A549 (cell line): ENCODE measurements around the gene ABHD12. TPM values are rescaled to one million over a fixed set of nuclear protein-coding genes. Genes with fewer than 3 reads are reported as not detected.

Experiments used
- ATAC-seq, 2 experiments: fragments of 200-7000 bp in 1 of 2; fragments of >200 bp in 1 of 2; cut with Nextera tagmentation in 1 of 2; cut with Tn5 transposase in 1 of 2; 3 replicates each; pipeline versions ENCODE4 v1.8.0 to v1.9.1; 2018 to 2020; ENCODE audit warnings: mild to moderate bottlenecking in 1 of 2, moderate library complexity in 1 of 2
- CTCF ChIA-PET: fragments of 300-600 bp; sonication (Branson Sonifier 250); formaldehyde crosslinking; extraction: SDS; loops from one replicate; lab custom pipeline; 2021; ENCODE audit warnings: antibody characterized with exemption, inconsistent platforms; lab: Yijun Ruan, JAX
- POLR2A ChIA-PET: fragments of 350-600 bp; formaldehyde crosslinking; extraction: SDS; loops from one replicate; lab custom pipeline; 2021; ENCODE audit warnings: antibody characterized with exemption, inconsistent platforms; lab: Yijun Ruan, JAX
- DNase-seq, 2 experiments: peaks; one replicate each; pipeline versions ENCODE4 v3.0.0 to v3.0.0-alpha.2; 2011 to 2016; ENCODE audit warnings: low read depth in 1 of 2, low spot score in 1 of 2
- FAIRE-seq: peaks from 2 replicates; lab custom pipeline; 2011; peaks lifted over from hg19 to GRCh38; lab: Jason Lieb, UNC
- H3K27ac ChIP-seq, 2 experiments: fragments of >200 bp; sonication (Bioruptor Twin); formaldehyde crosslinking; 3 replicates each; pipeline ENCODE4 v1.5.1; 2016 to 2017
- H3K4me1 ChIP-seq: fragments of >200 bp; sonication (Bioruptor Twin); formaldehyde crosslinking; 3 replicates; pipeline ENCODE4 v1.6.1; 2016
- H3K4me2 ChIP-seq: fragments of >200 bp; sonication (Bioruptor Twin); formaldehyde crosslinking; 3 replicates; pipeline ENCODE4 v1.6.1; 2016
- H3K4me3 ChIP-seq: fragments of >200 bp; sonication (Bioruptor Twin); formaldehyde crosslinking; 3 replicates; pipeline ENCODE4 v1.5.1; 2016
- H3K9me3 ChIP-seq: fragments of >200 bp; sonication (Bioruptor Twin); formaldehyde crosslinking; 3 replicates; pipeline ENCODE4 v1.6.1; 2016
- CEBPB ChIP-seq, 2 experiments: fragments of >200 bp in 1 of 2; sonication (Bioruptor Twin) in 1 of 2; formaldehyde crosslinking in 1 of 2; IDR thresholded peaks; 2 replicates each; pipeline ENCODE4 v1.6.1; 2012 to 2016
- ESRRA ChIP-seq: fragments of 150-350 bp; IDR thresholded peaks from 2 replicates; pipeline ENCODE4 v1.6.1; 2014; ENCODE audit warnings: mild to moderate bottlenecking, low read length, borderline replicate concordance
- GATA3 ChIP-seq: IDR thresholded peaks from 2 replicates; pipeline ENCODE4 v1.6.1; 2012; ENCODE audit warnings: borderline replicate concordance
- RARB ChIP-seq: fragments of 250-450 bp; sonication (Bioruptor Pico); IDR thresholded peaks from 2 replicates; pipeline ENCODE4 v1.8.0; 2021; ENCODE audit warnings: mild to moderate bottlenecking, moderate library complexity
- REST ChIP-seq: fragments of 200-600 bp; sonication (generic); IDR thresholded peaks from 2 replicates; pipeline ENCODE4 v1.6.1; 2016; ENCODE audit warnings: antibody characterized with exemption, mild to moderate bottlenecking, moderate library complexity
- USF2 ChIP-seq: fragments of 450-650 bp; IDR thresholded peaks from 2 replicates; pipeline ENCODE4 v1.6.1; 2014; ENCODE audit warnings: antibody characterized with exemption
- WGBS: methylation state at CpG from one replicate; pipeline ENCODE4 v1.1.6; 2017; ENCODE audit errors: missing lambda C conversion rate; 5-methylcytosine and 5-hydroxymethylcytosine counted together
- polyA plus RNA-seq, 4 experiments: library from polyadenylated mRNA; depleted of rRNA in 3 of 4; stranded (reverse); fragments of >200 nt; fragmentation: RNase III in 1 of 4; extraction: RNeasy Plus Mini Kit Qiagen cat#74134 plus additional on column Dnase treatment in 1 of 4; gene quantifications; 2 replicates in 3 of 4; 3 replicates in 1 of 4; pipeline ENCODE4 v1.2.3, GENCODE V29; 2011 to 2017
- TF ChIP-seq, protein P1 (sequence below): IDR thresholded peaks from 2 replicates; pipeline ENCODE4 v1.6.1; 2012; ENCODE audit warnings: low read depth, borderline replicate concordance
- TF ChIP-seq, protein P2 (sequence below): fragments of >200 bp; sonication (Bioruptor Twin); formaldehyde crosslinking; IDR thresholded peaks from 3 replicates; pipeline ENCODE4 v1.5.1; 2016

Gene ABHD12
- polyA plus RNA-seq, 2 of the 4 experiments (the other 2 are of a cell fraction) = 54.3 to 101 TPM

DNA sequence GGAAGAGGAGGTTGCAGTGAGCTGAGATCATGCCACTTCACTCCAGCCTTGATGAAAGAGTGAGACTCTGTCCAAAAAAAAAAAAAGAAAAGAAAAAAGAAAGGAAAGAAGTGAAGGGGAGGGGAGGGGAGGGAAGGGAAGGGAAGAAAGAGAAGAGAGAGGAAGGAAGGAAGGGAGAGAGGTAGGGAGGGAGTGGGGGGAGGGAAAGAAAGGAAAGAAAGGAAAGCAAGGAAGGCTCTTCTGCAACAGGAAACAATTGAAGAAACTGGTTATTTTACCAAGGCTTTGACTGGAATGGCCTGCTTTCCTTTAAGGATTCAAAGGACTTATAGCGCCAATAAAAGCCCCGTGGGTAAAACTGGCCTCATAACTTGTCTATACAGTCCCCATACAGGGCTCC is 64.6 kb downstream of the ABHD12 start:
- POLR2A ChIA-PET = no interaction called here
- ATAC-seq (no peak), DNase-seq (no peak), FAIRE-seq (no peak)
- H3K4me3 ChIP-seq = no peak overlapping the region
- WGBS = 94% methylated on average over 2 of the region's 2 CpGs
- peaks cover 8% of the 10 kb centered on the region; the same call in 1 of the 3 replicates for H3K4me1 ChIP-seq
- no peak for TF ChIP-seq GATA3
- TF ChIP-seq, all 56 proteins: peak for 0
- 0 out of 6 replicates have a peak overlapping the region, but pooled peaks of 1 of the 2 experiments have one; percentile 3 for H3K27ac ChIP-seq
- H3K4me2 ChIP-seq = no peak overlapping the region
- CTCF ChIA-PET = interaction anchor here (1.0 to 3.4 kb wide), 4 partner anchors 12 to 16 kb away, joined by 3 to 21 read pairs (median 4); no protein-coding TSS in a partner anchor
- H3K9me3 ChIP-seq = no peaks in the 10 kb centered on the region

GRCh38 chr20:25325073-25325472 is 65.6 kb downstream of the ABHD12 start:
- CTCF ChIA-PET = interaction anchor here (1.8 to 3.4 kb wide), 3 partner anchors 10 to 14 kb away, joined by 4 to 21 read pairs (median 11); no protein-coding TSS in a partner anchor

DNA sequence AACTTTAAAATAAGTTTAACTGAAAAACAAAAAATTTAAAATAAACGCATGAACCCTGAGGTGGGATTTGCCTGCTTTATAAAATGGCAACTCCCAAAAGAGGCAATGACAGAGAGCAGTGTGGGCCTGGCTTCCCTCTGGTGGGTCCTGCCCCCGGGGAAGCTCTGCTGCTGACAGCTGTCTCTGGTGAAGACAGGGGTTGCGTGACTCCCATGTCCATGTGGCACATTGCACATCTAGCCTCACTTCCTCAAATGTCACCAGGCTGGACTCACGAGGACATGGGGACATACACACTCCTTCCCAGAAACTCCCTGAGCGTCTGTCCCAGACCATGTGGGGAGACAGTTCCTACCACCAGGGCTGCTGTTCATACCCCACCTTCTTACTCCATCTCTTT is 66.2 kb downstream of the ABHD12 start:
- POLR2A ChIA-PET = no interaction called here
- H3K9me3 ChIP-seq = no peaks in the 10 kb centered on the region
- TF ChIP-seq RARB (CRISPR knock-in tag) (no peak), REST (no peak)
- CTCF ChIA-PET = interaction anchor here (2.8 kb wide), 1 partner anchor 10 kb away, joined by 11 read pairs; no protein-coding TSS in a partner anchor
- ATAC-seq (no peak), DNase-seq (no peak), FAIRE-seq (no peak)
- WGBS = 89% methylated on average over 5 of the region's 5 CpGs
- no peak overlapping the region for H3K27ac ChIP-seq
- no peak overlapping the region for H3K4me3 ChIP-seq
- peaks cover 8% of the 10 kb centered on the region; the same call in 1 of the 3 replicates for H3K4me1 ChIP-seq
- no peak overlapping the region for H3K4me2 ChIP-seq

More at GRCh38 chr20:25325073-25325472, 65.6 kb downstream of the ABHD12 start:
- H3K4me2 ChIP-seq = no peak overlapping the region
- H3K27ac ChIP-seq = no peak overlapping the region; a peak in 1 of 6 replicates
- POLR2A ChIA-PET = interaction anchor here (0.5 kb wide), 1 partner anchor 61 kb away, joined by 4 read pairs; no protein-coding TSS in a partner anchor
- no peaks in the 10 kb centered on the region for H3K9me3 ChIP-seq
- ATAC-seq (no peak; a peak in 1 of 6 replicates), FAIRE-seq (no peak), DNase-seq (no peak)
- no peak overlapping the region for H3K4me3 ChIP-seq
- H3K4me1 ChIP-seq = peaks cover 8% of the 10 kb centered on the region; the same call in 1 of the 3 replicates
- TF ChIP-seq GATA3 (no peak), ESRRA (no peak), CEBPB (IDR thresholded peaks at IDR 0.05) (no peak), USF2 (no peak)
- TF ChIP-seq, protein P1, sequence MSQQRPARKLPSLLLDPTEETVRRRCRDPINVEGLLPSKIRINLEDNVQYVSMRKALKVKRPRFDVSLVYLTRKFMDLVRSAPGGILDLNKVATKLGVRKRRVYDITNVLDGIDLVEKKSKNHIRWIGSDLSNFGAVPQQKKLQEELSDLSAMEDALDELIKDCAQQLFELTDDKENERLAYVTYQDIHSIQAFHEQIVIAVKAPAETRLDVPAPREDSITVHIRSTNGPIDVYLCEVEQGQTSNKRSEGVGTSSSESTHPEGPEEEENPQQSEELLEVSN = no peak
- TF ChIP-seq, protein P2, sequence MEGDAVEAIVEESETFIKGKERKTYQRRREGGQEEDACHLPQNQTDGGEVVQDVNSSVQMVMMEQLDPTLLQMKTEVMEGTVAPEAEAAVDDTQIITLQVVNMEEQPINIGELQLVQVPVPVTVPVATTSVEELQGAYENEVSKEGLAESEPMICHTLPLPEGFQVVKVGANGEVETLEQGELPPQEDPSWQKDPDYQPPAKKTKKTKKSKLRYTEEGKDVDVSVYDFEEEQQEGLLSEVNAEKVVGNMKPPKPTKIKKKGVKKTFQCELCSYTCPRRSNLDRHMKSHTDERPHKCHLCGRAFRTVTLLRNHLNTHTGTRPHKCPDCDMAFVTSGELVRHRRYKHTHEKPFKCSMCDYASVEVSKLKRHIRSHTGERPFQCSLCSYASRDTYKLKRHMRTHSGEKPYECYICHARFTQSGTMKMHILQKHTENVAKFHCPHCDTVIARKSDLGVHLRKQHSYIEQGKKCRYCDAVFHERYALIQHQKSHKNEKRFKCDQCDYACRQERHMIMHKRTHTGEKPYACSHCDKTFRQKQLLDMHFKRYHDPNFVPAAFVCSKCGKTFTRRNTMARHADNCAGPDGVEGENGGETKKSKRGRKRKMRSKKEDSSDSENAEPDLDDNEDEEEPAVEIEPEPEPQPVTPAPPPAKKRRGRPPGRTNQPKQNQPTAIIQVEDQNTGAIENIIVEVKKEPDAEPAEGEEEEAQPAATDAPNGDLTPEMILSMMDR = no peak
- TF ChIP-seq, all 56 proteins: peak for 0
- 77% methylated on average over 3 of the region's 3 CpGs for WGBS
